Heart left ventricle (tissue), 16 donors: Measurements from ENCODE around the gene VSIG2. TPM values are rescaled to one million over a fixed set of nuclear protein-coding genes. Genes with fewer than 3 reads are reported as not detected.
A peak's percentile ranks its signal among the peaks of the same experiment; 100 is the strongest.

ENCODE experiments used
- ATAC-seq, 4 donors: fragments of 200-7000 bp; cut with Tn5 transposase; one replicate each; pipeline ENCODE4 v1.9.1; 2020 to 2022; ENCODE audit warnings: moderate library complexity in 4 of 4, mild to moderate bottlenecking in 3 of 4, moderate number of reproducible peaks in 1 of 4
- DNase-seq, 5 donors: peaks; one replicate each; pipeline ENCODE4 v3.0.0-alpha.2; 2020
- H3K27ac ChIP-seq, 12 donors: fragments of 200-600 bp; sonication (generic) in 4 of 12; one replicate each; pipeline versions ENCODE4 v1.5.0 to v1.8.0; 2016 to 2022; ENCODE audit warnings: mild to moderate bottlenecking in 2 of 12
- H3K27me3 ChIP-seq, 9 donors: fragments of 200-600 bp; sonication (generic) in 2 of 9; one replicate each; pipeline versions ENCODE4 v1.5.1 to v1.8.0; 2016 to 2022; ENCODE audit warnings: mild to moderate bottlenecking in 3 of 9
- H3K36me3 ChIP-seq, 9 donors: fragments of 200-600 bp; sonication (generic) in 2 of 9; one replicate each; pipeline versions ENCODE4 v1.5.0 to v1.8.0; 2018 to 2022; ENCODE audit warnings: mild to moderate bottlenecking in 2 of 9
- H3K4me1 ChIP-seq, 12 donors: fragments of 200-600 bp; sonication (generic) in 4 of 12; one replicate each; pipeline versions ENCODE4 v1.5.0 to v1.8.0; 2016 to 2022; ENCODE audit warnings: mild to moderate bottlenecking in 3 of 12
- H3K4me3 ChIP-seq, 12 donors: fragments of 200-600 bp; sonication (generic) in 4 of 12; one replicate each; pipeline versions ENCODE4 v1.5.0 to v1.8.0; 2017 to 2022; ENCODE audit warnings: mild to moderate bottlenecking in 9 of 12, moderate library complexity in 4 of 12
- H3K9me3 ChIP-seq, 12 donors: fragments of 200-600 bp; sonication (generic) in 4 of 12; one replicate each; pipeline versions ENCODE4 v1.5.0 to v1.8.0; 2016 to 2022; ENCODE audit warnings: mild to moderate bottlenecking in 1 of 12
- CTCF ChIP-seq, 12 donors: fragments of 200-600 bp; sonication (generic) in 4 of 12; IDR thresholded peaks; one replicate each; pipeline versions ENCODE4 v1.5.0 to v1.8.0; 2018 to 2022; ENCODE audit warnings: antibody characterized with exemption in 12 of 12, mild to moderate bottlenecking in 5 of 12
- POLR2A ChIP-seq, 2 donors: fragments of 450-650 bp; IDR thresholded peaks; one replicate each; pipeline ENCODE4 v1.6.1; 2017; ENCODE audit warnings: antibody characterized with exemption in 2 of 2, mild to moderate bottlenecking in 2 of 2, moderate library complexity in 2 of 2
- WGBS, 4 donors: extraction: QIAGEN DNeasy Blood & Tissue Kit in 2 of 4; methylation state at CpG; one replicate each; pipeline versions ENCODE4 v1.1.5 to v1.1.7; 2013 to 2018; 5-methylcytosine and 5-hydroxymethylcytosine counted together
- intact Hi-C, 10 donors: fragments of 100-400 bp; cut with DNase I; formaldehyde crosslinking; loops; one replicate each; pipeline versions ENCODE4 v1.11.1 to v1.14.2; 2022
- polyA plus RNA-seq, 2 donors: library from polyadenylated mRNA; stranded (reverse); fragments of 200-250 nt; gene quantifications; one replicate each; pipeline ENCODE4 v1.2.3, GENCODE V29; 2013
- total RNA-seq, 9 donors: library from RNA; depleted of rRNA in 2 of 9; stranded (reverse); fragments of >200 nt in 2 of 9; fragmentation: NEBNext Ultra II Directional in 3 of 9; extraction: Animal tissue kit (Norgen Biotek cat#: 25700) in 3 of 9; gene quantifications; one replicate each; pipeline versions ENCODE4 v1.1.0 to v1.2.4, GENCODE V29; 2016 to 2023
- donor health status: ischemic (EF 13 %, LVEDD 7.1; RV severe dilation, severe dysfunction).
- donor health status: healthy with polysubstance abuse.
- donor health status: DM: no; HTN: yes; CAD: no.
- donor health status: DM: no; HTN: no; CAD: no.
- donor health status: ischemic (EF 25% LVEDD 6.9; RV normal size, moderate dysfunction).
- donor health status: ischemic (EF 25% LVEDD 5.7; RV mildly dilated, moderate dysfunction).
- donor health status: healthy.
- donor health status: DM: yes; HTN: yes; CAD: no.
- donor health status: ischemic (EF 35%, LVEDD 5.7; RV mildly dilated, moderate dysfunction).
- donor health status: nonischemic (EF 11% LVEDD 7.7; RV severe dilation, severe dysfunction).
- donor health status: DM: yes; HTN: yes; CAD: no.
- donor health status: PGD.
- donor health status: ischemic (EF 29% LVEDD 5.4; RV normal size, mild dysfunction).
- donor health status: nonischemic (EF 23%, LVEDD 6.1; RV moderate dilation, normal function).

The VSIG2 gene
- total and polyA plus RNA-seq, 11 donors, result 0.42 to 4.8 (median 1.3) TPM

- WGBS, 4 donors, result 43 to 55% (median 53%) methylated on average over 7 to 11 of the region's 11 CpGs
- peaks cover 0 to 51% (median 18%) of the 10 kb centered on the region in 9 donors for H3K36me3 ChIP-seq
- no peak overlapping the region for H3K27ac ChIP-seq
- peaks cover 0 to 96% (median 64%) of the 10 kb centered on the region in 12 donors for H3K4me1 ChIP-seq
- H3K27me3 ChIP-seq, result peaks cover 8 to 54% (median 20%) of the 10 kb centered on the region in 9 donors
- TF ChIP-seq POLR2A (IDR thresholded peaks at IDR 0.05), result no peak
- TF ChIP-seq CTCF (IDR thresholded peaks at IDR 0.05), result no peak
- ATAC-seq, result no peak
- no peaks in the 10 kb centered on the region for H3K9me3 ChIP-seq
- DNase-seq, result no peak
- H3K4me3 ChIP-seq, result no peak overlapping the region
- intact Hi-C loops, result no loop called here
These were observed 689 bp downstream of the VSIG2 start for GRCh38 chr11:124751391-124751740.

GRCh38 chr11:124749912-124750311 is 2.1 kb downstream of the VSIG2 start:
- intact Hi-C loops, result no loop called here
- peaks cover 0 to 88% (median 59%) of the 10 kb centered on the region in 12 donors for H3K4me1 ChIP-seq
- TF ChIP-seq CTCF (IDR thresholded peaks at IDR 0.05), result no peak
- TF ChIP-seq POLR2A (IDR thresholded peaks at IDR 0.05), result no peak
- peaks cover 0 to 37% (median 15%) of the 10 kb centered on the region in 9 donors for H3K36me3 ChIP-seq
- H3K4me3 ChIP-seq, result no peak overlapping the region
- DNase-seq (no peak), ATAC-seq (no peak)
- H3K27me3 ChIP-seq, result peaks cover 11 to 69% (median 32%) of the 10 kb centered on the region in 9 donors
- H3K9me3 ChIP-seq, result no peaks in the 10 kb centered on the region
- peak overlapping the region in 2 of 12 donors; percentile 46 to 56 for H3K27ac ChIP-seq
- 64 to 69% (median 66%) methylated on average over 1 of the region's 1 CpG for WGBS, 4 donors

GRCh38 chr11:124748481-124749343 is 3.3 kb downstream of the VSIG2 start:
- Histone ChIP-seq H3K36me3 (peaks cover 0 to 25% (median 13%) of the 10 kb centered on the region in 9 donors), H3K27ac (peak overlapping the region in 9 of 12 donors; percentile 18 to 64 (median 46)), H3K4me3 (no peak overlapping the region), H3K27me3 (peaks cover 15 to 81% (median 35%) of the 10 kb centered on the region in 9 donors), H3K4me1 (peaks cover 0 to 76% (median 49%) of the 10 kb centered on the region in 12 donors), H3K9me3 (no peaks in the 10 kb centered on the region)
- ATAC-seq (peak in 3 of 4 donors; percentile 9 to 12 (median 11)), DNase-seq (peak in 1 of 5 donors; percentile 63)
- WGBS, 4 donors, result 27 to 46% (median 36%) methylated on average over 11 to 12 of the region's 12 CpGs
- no peak for TF ChIP-seq POLR2A (IDR thresholded peaks at IDR 0.05)
- TF ChIP-seq CTCF (IDR thresholded peaks at IDR 0.05), result no peak
- intact Hi-C loops, result no loop called here

GRCh38 chr11:124748100-124748418 is 4.0 kb downstream of the VSIG2 start:
- no peak for DNase-seq
- no peaks in the 10 kb centered on the region for H3K9me3 ChIP-seq
- H3K4me3 ChIP-seq, result no peak overlapping the region
- peaks cover 0 to 19% (median 7%) of the 10 kb centered on the region in 9 donors for H3K36me3 ChIP-seq
- WGBS, 4 donors, result 39 to 54% (median 42%) methylated on average over 7 of the region's 7 CpGs
- peaks cover 0 to 70% (median 44%) of the 10 kb centered on the region in 12 donors for H3K4me1 ChIP-seq
- peak overlapping the region in 7 of 12 donors; percentile 27 to 64 (median 52) for H3K27ac ChIP-seq
- intact Hi-C loops, result no loop called here
- no peak for ATAC-seq
- peaks cover 15 to 84% (median 35%) of the 10 kb centered on the region in 9 donors for H3K27me3 ChIP-seq
- TF ChIP-seq CTCF (IDR thresholded peaks at IDR 0.05), result no peak
- TF ChIP-seq POLR2A (IDR thresholded peaks at IDR 0.05), result no peak
